ENCODE results near the gene TRIM62. TPM values are rescaled to one million over a fixed set of nuclear protein-coding genes. Genes with fewer than 3 reads are reported as not detected.

The TRIM62 gene
- total RNA-seq, 2 donors from 2014 or later: 5.3 to 5.4 TPM

DNA sequence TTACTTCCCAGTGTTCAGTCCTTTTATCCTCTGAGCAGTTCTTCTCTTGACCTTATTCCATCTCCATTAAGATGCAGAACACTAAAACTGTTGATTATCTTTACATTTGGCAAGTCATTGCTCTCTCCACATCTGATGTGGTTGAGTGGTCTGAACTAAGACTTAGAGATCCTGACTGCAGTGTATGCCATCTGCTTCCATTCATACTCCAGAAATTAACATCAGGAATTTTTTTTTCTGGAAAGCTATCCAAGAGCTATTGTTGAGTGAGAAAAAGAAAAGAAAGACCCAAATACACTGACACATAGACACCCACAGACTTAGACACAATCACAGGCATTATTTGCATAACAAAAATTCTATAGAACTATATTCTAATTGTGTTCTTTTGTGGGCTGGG lies 3.7 kb upstream of the TRIM62 start:
- ATAC-seq (no peak), DNase-seq (ENCODE audit: low spot score in 2 of 2) (no peak)
- no peaks in the 10 kb centered on the region for H3K9me3 Mint-ChIP-seq

DNA sequence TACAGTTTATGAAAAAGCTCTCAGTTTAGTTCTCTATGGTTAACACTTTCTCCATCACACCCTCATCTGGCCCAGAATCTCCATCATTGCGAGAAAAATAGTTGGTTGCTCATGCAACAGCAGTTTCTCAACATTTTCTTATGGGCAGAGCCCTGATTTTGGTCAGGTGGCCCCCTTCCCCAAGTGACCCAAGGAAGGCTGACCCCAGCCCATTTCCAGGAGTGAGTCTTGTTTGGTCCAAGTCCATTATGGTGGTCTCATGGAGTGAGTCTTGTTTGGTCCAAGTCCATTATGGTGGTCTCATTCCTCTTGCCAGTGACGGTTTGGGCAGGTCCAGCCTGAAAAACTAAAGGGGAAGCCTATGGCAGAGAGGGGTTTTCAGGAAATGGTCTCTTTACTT lies 1.5 kb upstream of the TRIM62 start:
- Mint-ChIP-seq H3K9me3 (no peaks in the 10 kb centered on the region), H3K36me3 (no peaks in the 10 kb centered on the region), H3K27ac (no peak overlapping the region)
- no peak for DNase-seq (ENCODE audit: low spot score in 2 of 2)
- ATAC-seq: no peak

More for the DNA sequence above, 3.7 kb upstream of the TRIM62 start:
- Mint-ChIP-seq H3K27ac (no peak overlapping the region), H3K36me3 (no peaks in the 10 kb centered on the region)

DNA sequence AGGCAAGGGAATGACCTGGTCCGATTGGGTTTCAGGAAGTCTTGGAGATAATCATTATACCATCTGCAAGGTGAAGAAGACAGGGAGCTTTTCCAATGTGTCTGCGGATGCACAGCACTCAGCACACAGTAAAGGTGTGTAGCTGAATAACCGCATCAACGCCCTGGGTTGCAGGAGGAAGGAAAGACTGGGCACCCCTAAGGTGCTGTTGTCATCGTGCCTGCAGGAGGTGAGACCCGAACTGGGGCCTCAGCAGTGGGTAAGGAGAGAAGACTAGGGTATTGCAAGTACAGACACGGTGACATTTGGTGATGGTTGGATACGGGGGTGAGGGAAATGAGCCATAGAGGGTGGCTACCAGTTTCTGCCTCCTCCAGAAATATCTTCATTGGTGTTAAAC lies 1.1 kb upstream of the TRIM62 start:
- no peaks in the 10 kb centered on the region for H3K36me3 Mint-ChIP-seq
- H3K9me3 Mint-ChIP-seq: no peaks in the 10 kb centered on the region
- no peak overlapping the region for H3K27ac Mint-ChIP-seq
- DNase-seq (ENCODE audit: low spot score in 2 of 2) (no peak), ATAC-seq (no peak)

DNA sequence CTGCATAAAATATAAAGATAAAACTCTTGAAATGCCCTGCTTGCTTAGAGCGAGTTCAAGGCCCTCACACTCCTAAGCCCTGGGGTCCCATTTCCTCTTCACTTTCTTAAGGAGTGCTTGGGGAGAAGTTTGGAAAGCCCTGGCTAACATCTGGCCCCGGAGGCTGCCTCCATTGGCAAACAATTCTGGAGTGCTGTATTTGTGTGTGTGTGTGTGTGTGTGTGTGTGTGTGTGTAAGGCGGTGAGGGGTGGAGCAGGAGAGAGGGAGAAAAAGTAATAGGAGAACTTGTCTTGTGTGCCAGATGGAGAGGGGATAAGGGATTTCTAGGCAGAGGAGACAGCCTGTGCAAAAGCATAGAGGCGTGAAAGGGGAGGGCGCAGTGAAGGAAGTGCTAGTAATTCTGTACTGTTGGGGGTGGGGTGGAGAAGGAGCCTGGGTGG lies 578 bp upstream of the TRIM62 start:
- H3K36me3 Mint-ChIP-seq: no peaks in the 10 kb centered on the region
- DNase-seq (ENCODE audit: low spot score in 2 of 2): no peak
- H3K9me3 Mint-ChIP-seq: no peaks in the 10 kb centered on the region
- ATAC-seq: no peak
- no peak overlapping the region for H3K27ac Mint-ChIP-seq

DNA sequence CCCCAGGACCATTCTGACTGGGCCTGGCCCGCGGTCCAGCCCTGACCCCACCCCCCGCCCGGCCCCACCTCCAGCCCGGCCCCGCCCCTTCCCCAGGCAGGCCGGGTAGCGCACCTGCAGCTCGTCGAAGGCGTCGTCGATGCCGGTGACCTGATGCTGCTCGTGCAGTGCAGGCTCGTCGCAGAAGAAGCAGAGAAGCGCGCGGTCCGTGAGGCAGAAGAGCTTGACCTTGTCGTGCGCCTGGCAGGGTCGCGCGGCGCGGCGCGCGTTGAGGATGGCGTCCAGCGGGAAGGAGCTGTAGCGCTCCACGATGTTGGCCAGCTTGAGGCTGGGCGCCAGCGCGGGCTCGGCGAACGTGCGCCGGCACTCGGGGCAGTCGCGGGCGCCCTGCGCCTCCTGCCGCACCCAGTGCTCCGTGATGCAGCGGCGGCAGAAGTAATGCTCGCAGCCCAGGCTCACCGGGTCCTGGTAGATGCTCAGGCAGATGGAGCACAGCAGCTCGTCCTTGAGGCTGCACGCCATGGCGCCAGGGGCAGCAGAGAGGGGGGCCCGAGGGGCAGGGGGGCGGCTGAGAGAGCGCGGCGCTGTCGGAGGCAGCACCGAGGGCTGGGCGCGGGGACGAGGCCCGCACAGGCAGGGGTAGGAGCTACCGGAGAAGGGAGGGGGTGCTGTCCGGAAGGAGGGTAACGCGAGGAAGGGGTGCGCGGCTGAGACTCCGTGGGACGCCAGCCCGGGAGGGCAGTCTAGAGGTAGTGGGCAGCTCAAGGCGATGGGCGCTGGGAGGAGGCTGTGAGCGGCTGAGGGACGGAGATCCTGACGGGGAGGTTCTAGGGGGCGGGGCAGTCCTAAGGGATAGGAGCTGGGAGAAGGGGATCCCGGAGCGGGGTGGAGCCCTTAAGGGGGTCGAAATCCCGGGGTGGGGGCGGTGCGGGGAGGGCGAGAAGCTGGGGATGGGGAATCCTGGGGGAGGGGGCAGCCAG lies 642 bp downstream of the TRIM62 start:
- peak; percentile 85 to 91 for ATAC-seq
- peak overlapping the region in 1 of 2 donors; percentile 44 for H3K27ac Mint-ChIP-seq
- H3K9me3 Mint-ChIP-seq: no peaks in the 10 kb centered on the region
- DNase-seq (ENCODE audit: low spot score in 2 of 2): peak; percentile 72 to 76
- H3K36me3 Mint-ChIP-seq: no peaks in the 10 kb centered on the region

DNA sequence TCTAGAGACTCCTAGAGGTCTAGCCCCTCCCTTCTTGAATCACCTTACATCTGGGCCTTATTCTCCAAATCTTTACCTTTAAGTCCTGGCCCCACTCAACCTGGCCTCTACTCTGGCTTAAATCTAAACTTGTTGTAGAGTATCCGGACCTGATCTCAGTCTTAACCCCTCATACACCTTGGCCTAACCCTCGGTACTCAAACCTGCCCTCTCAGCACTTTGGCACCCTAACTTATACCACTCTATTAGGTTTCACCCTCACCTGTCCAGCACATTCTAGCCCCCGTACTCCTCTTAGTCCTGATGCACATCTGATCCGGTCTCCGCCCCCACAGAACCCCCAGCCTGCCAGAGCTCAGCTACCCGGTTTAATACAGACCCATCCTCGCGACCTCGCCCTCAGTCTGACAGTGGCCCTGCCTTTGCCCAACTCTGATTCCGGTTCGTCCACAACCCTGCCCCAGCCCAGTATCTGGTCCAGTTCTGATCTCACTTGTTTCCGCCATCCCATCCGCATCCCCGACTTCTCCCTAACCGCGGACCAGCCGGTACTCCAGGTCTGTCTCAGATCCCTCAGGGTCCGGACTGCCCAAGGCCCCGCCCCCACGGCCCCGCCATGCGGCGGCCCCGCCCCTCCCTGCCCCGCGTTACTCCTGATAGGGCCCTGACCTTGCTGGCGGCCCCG lies 1.5 kb downstream of the TRIM62 start:
- ATAC-seq (no peak), DNase-seq (ENCODE audit: low spot score in 2 of 2) (no peak)
- Mint-ChIP-seq H3K9me3 (no peaks in the 10 kb centered on the region), H3K27ac (peak overlapping the region in 1 of 2 donors; percentile 74), H3K36me3 (no peaks in the 10 kb centered on the region)

DNA sequence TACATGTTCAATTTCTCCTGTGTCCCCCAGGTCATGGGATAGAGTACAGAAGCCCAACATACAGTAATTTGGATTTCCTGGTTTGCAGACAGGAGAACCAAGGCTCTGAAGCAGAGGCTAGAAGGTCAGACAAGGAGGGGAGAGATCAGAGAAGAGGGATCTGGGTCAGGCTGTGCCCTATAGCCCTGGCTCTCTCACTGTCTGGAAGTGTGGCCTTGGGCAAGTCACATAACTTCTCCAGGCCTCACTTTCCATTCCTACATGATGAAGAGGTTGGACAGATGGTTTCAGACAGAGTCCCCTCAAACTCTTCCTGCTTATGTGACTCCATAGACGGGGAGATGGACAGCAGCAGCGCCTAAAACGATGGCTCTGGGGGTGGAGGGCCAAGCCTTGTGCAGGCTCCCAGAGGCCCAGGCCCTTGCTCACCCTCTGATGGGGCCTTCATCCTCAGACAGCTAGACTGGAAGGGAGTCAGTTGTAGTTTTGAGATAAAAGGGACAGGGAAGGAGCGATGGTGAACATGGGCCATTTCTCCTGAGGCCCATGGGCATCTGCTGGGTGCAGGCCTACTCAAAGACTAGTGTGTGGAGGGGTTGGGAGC lies 2.9 kb downstream of the TRIM62 start:
- no peak for DNase-seq (ENCODE audit: low spot score in 2 of 2)
- Mint-ChIP-seq H3K27ac (no peak overlapping the region), H3K36me3 (no peaks in the 10 kb centered on the region), H3K9me3 (no peaks in the 10 kb centered on the region)
- no peak for ATAC-seq

DNA sequence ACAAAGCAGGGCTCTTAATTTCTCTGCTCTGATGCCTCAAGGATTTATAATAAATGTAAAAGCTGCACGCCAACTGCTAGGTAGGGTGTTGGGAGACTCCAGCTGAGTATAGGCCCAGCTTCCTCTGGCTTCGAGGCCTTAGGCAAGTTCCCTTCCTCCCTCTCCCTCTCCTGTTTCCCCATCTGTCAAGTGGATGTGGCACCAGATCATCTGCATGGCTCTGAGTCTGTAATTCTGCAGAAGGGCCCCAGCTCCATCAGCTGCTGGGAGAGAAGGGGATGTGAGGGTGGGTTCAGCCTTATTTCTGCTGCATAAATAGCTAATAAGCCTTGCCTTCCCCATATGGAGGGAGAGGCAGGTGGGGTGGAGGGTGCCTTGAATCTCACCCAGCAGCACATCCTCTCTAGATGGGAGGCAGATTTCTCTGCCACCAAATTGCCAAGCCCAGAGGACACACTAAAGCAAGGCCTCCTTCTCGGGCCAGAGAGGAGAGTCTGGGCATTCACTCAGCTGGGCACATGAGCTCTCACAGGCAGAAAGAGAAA lies 3.8 kb downstream of the TRIM62 start:
- no peaks in the 10 kb centered on the region for H3K9me3 Mint-ChIP-seq
- H3K27ac Mint-ChIP-seq: no peak overlapping the region
- DNase-seq (ENCODE audit: low spot score in 2 of 2): no peak
- H3K36me3 Mint-ChIP-seq: no peaks in the 10 kb centered on the region
- ATAC-seq: no peak

DNA sequence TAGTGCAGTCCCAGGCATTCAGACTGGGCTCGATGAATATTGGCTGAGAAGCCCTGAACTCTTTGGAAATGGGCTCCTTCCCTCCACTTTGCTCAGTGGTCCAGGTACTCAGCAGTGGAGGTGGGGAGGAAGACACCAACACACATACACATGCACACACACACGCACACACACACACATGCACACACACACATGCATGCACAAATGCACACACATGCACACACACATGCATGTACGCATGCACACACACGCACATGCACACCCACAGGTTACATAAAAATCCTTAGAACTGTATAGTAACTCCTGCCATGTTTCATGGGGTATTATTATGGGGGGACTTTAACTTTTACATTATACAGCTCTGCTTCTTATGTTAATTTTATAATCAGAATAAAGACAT lies 5.0 kb downstream of the TRIM62 start:
- ATAC-seq (no peak), DNase-seq (ENCODE audit: low spot score in 2 of 2) (no peak)
- H3K36me3 Mint-ChIP-seq: no peaks in the 10 kb centered on the region
- H3K9me3 Mint-ChIP-seq: no peaks in the 10 kb centered on the region
- no peak overlapping the region for H3K27ac Mint-ChIP-seq

DNA sequence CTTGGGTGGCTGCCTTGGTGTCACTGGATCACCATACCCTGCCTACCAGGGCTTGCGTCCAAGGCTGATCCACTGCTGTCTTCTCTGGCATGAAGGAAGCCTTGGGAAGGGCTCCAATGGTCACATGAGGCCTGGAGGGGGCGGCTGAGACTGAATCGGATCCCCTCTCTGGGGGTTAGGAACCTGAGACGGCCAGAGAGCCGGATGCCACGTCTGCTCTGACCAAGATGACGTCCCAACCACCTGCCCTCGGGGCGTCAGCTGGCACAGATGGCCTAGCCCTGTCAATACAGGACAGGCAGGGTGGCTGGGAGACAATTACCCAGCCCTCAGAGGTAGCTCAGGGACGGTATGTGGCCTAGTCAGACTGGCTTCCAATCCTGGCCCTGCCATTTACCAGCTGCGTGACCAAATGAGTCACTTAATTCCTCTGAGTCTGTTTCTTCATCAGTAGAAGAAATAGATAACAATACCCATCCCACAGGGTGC lies 5.4 kb downstream of the TRIM62 start:
- no peaks in the 10 kb centered on the region for H3K9me3 Mint-ChIP-seq
- ATAC-seq (no peak), DNase-seq (ENCODE audit: low spot score in 2 of 2) (no peak)
- peak overlapping the region in 1 of 2 donors; percentile 33 for H3K27ac Mint-ChIP-seq
- H3K36me3 Mint-ChIP-seq: no peaks in the 10 kb centered on the region

DNA sequence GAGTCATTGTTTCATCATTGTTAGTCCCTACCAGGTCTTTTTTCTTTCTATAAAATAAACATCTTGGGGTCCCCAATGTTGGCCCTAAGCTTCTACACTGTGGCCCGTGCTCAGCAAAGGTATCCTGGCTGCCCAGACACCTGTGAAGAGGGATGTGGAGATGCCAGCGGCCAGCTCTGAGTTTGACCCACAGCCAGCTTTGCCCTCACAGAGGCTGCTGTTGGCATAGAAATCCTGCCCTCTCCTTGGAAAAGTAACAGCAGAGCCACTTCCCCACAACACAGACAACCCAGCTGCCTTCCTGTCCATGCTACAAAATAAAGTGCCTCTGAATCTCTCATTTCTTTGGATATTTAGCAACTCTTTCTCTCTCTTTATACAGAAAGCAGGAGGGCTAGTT lies 6.0 kb downstream of the TRIM62 start:
- Mint-ChIP-seq H3K27ac (peak overlapping the region; percentile 30 to 33), H3K36me3 (no peaks in the 10 kb centered on the region), H3K9me3 (no peaks in the 10 kb centered on the region)
- ATAC-seq (no peak), DNase-seq (ENCODE audit: low spot score in 2 of 2) (no peak)

DNA sequence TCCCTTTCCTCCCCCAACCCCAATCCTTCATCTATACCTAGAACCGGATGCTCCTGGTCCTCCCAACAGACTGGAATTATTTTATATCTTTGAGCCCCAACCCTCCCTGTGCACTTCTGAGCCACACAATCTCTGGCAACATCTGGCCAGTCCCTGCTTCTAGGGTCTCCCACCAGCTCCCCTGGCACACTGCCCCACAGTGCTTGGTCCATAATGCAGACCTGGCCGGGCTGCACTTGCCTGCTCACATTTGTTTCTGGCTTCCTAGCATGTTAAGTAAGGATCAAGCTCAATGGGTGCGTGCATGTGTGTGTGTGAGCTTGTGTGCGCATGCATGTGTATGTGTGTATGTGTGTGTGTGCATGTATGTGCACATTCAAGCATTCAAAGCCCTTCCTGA lies 8.8 kb downstream of the TRIM62 start:
- Mint-ChIP-seq H3K9me3 (no peaks in the 10 kb centered on the region), H3K36me3 (no peaks in the 10 kb centered on the region), H3K27ac (no peak overlapping the region)
- no peak for ATAC-seq
- no peak for DNase-seq (ENCODE audit: low spot score in 2 of 2)

DNA sequence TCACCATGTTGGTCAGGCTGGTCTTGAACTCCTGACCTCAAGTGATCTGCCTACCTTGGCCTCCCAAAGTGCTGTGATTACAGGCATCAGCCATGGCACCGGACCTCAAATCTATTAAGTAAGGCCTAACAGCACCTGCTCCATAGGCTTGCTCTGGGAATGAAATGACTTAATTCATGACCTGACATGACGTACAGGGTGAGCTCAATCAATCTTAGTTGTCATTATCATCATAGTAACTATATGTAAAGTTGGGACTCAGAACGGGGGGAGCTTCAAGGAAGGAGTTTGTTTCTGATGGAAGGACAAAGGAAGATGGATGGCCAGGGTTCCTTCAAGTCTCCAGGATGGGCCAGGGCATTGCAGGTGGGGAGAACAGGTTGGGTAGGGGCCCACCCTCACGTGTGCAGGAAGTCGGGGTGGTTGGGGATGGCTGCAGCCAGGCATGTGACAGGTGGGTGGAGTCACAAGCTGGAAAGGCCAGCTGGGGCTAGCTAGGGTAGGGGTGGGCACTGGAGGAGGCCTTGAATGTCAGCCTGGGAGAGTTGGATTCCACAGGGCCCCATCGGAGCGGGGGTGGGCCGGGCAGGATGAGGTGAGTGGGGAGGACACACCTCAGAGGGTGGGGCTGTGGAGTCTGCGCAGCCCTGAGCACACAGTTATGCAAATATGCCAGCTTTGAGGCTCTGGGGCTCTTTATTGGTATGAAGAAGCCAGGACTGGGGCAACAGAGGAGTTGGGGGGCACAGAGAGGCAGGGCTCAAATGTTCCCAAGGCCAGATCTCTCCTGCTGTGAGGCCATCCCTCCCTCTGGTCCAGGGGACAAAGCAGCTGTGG lies 9.6 kb downstream of the TRIM62 start:
- ATAC-seq: no peak
- Mint-ChIP-seq H3K36me3 (no peaks in the 10 kb centered on the region), H3K9me3 (no peaks in the 10 kb centered on the region), H3K27ac (peak overlapping the region in 1 of 2 donors; percentile 3)
- DNase-seq (ENCODE audit: low spot score in 2 of 2): no peak

DNA sequence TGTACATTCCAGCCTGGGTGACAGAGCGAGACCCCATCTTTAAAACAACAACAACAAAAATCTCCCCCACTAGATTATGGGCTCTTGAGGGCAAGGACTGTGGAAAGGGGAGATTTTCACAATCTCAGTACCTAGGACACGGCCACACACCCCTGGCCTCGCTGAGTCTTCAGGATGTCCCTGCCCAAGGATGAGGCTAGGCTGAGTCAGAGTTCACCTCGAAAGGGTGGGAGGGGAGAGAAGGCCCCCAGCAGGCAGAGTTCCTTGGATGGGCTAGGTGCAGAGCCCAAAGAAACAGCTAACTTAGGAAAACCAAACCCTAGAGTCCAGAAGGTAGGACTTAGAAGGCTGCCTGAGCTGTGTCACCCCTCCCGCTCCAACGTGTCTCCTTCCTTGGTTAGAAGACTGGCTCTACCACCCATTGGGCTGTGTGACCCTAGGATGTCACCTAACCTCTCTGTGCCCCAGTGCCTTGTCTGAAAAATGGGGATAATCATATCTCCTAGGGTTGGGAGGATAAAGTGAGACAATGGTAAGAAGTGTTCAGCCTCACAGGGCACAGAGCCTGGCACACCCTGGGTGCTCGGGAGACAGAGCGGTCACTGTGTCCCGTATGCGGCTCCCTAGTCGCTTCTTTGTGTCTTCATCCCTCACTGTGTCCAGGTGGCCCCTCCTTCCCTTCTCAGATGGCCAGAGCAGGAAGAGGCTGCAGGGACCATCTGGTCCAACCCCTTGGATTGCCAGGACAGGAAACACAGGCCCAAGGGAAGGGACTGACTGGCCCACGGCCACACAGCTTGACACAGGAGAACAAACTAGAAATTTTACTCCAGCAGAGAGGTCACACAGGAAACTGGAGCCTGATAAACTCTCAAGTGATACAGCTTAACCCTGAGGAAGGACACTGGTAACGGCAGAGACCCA lies 11.2 kb downstream of the TRIM62 start:
- Mint-ChIP-seq H3K27ac (peak overlapping the region in 1 of 2 donors; percentile 78), H3K9me3 (no peaks in the 10 kb centered on the region), H3K36me3 (no peaks in the 10 kb centered on the region)
- ATAC-seq (no peak), DNase-seq (ENCODE audit: low spot score in 2 of 2) (no peak)

Measured in activated naive CD4-positive, alpha-beta T cell treated with anti-CD3 and anti-CD28 coated beads, Interleukin-2, amount 50 U/mL, for 72 hours (primary cell).